HCT116 (cell line): Measurements from ENCODE around the gene MDFI. TPM values are rescaled to one million over a fixed set of nuclear protein-coding genes. Genes with fewer than 3 reads are reported as not detected.
A peak's percentile ranks its signal among the peaks of the same experiment; 100 is the strongest.

ENCODE experiments used
- ATAC-seq: fragments of 200-7000 bp; cut with Tn5 transposase; 2 replicates; pipeline ENCODE4 v1.9.1; 2020; ENCODE audit warnings: mild to moderate bottlenecking, moderate library complexity
- BruUV-seq: library from RNA; stranded (reverse); fragments of 400-500 nt; replicated peaks from 2 replicates; lab custom pipeline; 2021; lab: Mats Ljungman, UMichigan
- CTCF ChIA-PET: fragments of 300-600 bp; sonication (Branson Sonifier 250); formaldehyde crosslinking; loops from one replicate; lab custom pipeline; 2021; ENCODE audit warnings: antibody characterized with exemption; lab: Charles Lee
- POLR2A ChIA-PET: fragments of 300-600, 350-600 bp; sonication (Branson Sonifier 250); formaldehyde crosslinking; loops from one replicate; lab custom pipeline; 2021; ENCODE audit warnings: antibody characterized with exemption; lab: Charles Lee
- RAD21 ChIA-PET, 2 experiments: fragments of 300-600 bp; sonication (Branson Sonifier 250); formaldehyde crosslinking; loops; one replicate each; lab custom pipeline; 2023; ENCODE audit warnings: low total read pairs in 2 of 2; ENCODE audit not compliant: uncharacterized antibody in 2 of 2, unreplicated experiment in 2 of 2, low non-redundant PET in 1 of 2; lab: Charles Lee
- DNase-seq: peaks from one replicate; pipeline ENCODE4 v3.0.0-alpha.2; 2010; ENCODE audit warnings: low read depth, low spot score
- H2AFZ ChIP-seq: fragments of 200-600 bp; shearing (Covaris generic), sonication (generic); 2 replicates; pipeline ENCODE4 v1.6.1; 2017; ENCODE audit warnings: low read depth, mixed run types, mixed read lengths, antibody characterized with exemption, low read length; ENCODE audit not compliant: poor library complexity, severe bottlenecking
- H3K27ac ChIP-seq: 2 replicates; pipeline ENCODE4 v1.5.1; 2012; ENCODE audit warnings: low read depth, low read length
- H3K27me3 ChIP-seq: fragments of 200-600 bp; sonication (generic); 2 replicates; pipeline ENCODE4 v1.6.1; 2016; ENCODE audit warnings: mixed run types, low read length, mixed read lengths; ENCODE audit not compliant: insufficient read depth
- H3K36me3 ChIP-seq, 2 experiments: fragments of 200-500 bp in 1 of 2; fragments of 200-600 bp in 1 of 2; sonication (Bioruptor generic) in 1 of 2; sonication (generic) in 1 of 2; 2 replicates each; pipeline versions ENCODE4 v1.5.1 to v1.6.1; 2014 to 2016; ENCODE audit warnings: low read length in 2 of 2, inconsistent platforms in 1 of 2, mixed read lengths in 1 of 2, mixed run types in 1 of 2; ENCODE audit not compliant: insufficient read depth in 2 of 2, control insufficient read depth in 1 of 2
- H3K4me1 ChIP-seq, 2 experiments: fragments of 200-600 bp in 1 of 2; sonication (generic) in 1 of 2; 2 replicates each; pipeline versions ENCODE4 v1.5.1 to v1.6.1; 2012 to 2017; ENCODE audit warnings: low read length in 2 of 2, inconsistent platforms in 1 of 2, mild to moderate bottlenecking in 1 of 2, mixed read lengths in 1 of 2, mixed run types in 1 of 2, moderate library complexity in 1 of 2; ENCODE audit not compliant: insufficient read depth in 2 of 2, control insufficient read depth in 1 of 2
- H3K4me2 ChIP-seq: fragments of 200-600 bp; sonication (generic); 2 replicates; pipeline ENCODE4 v1.6.1; 2017; ENCODE audit warnings: mixed run types, low read length, mixed read lengths
- H3K4me3 ChIP-seq, 2 experiments: fragments of 200-600 bp in 1 of 2; sonication (generic) in 1 of 2; replicated peaks in 1 of 2; 2 replicates each; pipeline ENCODE4 v1.5.1; 2011 to 2016; ENCODE audit warnings: low read length in 2 of 2, control low read depth in 1 of 2, low read depth in 1 of 2, mild to moderate bottlenecking in 1 of 2, mixed read lengths in 1 of 2, mixed run types in 1 of 2
- H3K79me2 ChIP-seq: fragments of 200-600 bp; sonication (generic); 2 replicates; pipeline ENCODE4 v1.6.1; 2017; ENCODE audit warnings: mild to moderate bottlenecking, mixed run types, low read length, moderate library complexity, mixed read lengths; ENCODE audit not compliant: insufficient read depth
- H3K9ac ChIP-seq: fragments of 200-600 bp; sonication (generic); 2 replicates; pipeline ENCODE4 v1.6.1; 2016; ENCODE audit warnings: low read length, mixed read lengths
- H3K9me2 ChIP-seq: fragments of 200-600 bp; sonication (generic), shearing (Covaris generic); 2 replicates; pipeline ENCODE4 v1.6.1; 2017; ENCODE audit warnings: mixed run types, mild to moderate bottlenecking, moderate library complexity; ENCODE audit not compliant: insufficient read depth
- H3K9me3 ChIP-seq, 2 experiments: fragments of 200-500 bp in 1 of 2; fragments of 200-600 bp in 1 of 2; sonication (Bioruptor generic) in 1 of 2; sonication (generic) in 1 of 2; 2 replicates each; pipeline ENCODE4 v1.6.1; 2014 to 2017; ENCODE audit warnings: low read length in 2 of 2, mixed read lengths in 2 of 2, inconsistent platforms in 1 of 2, low read depth in 1 of 2, mild to moderate bottlenecking in 1 of 2, mixed run types in 1 of 2, moderate library complexity in 1 of 2; ENCODE audit not compliant: control insufficient read depth in 1 of 2, insufficient read depth in 1 of 2
- H4K20me1 ChIP-seq: fragments of 200-600 bp; sonication (generic), shearing (Covaris generic); 2 replicates; pipeline ENCODE4 v1.6.1; 2017; ENCODE audit warnings: mixed run types, mild to moderate bottlenecking, moderate library complexity; ENCODE audit not compliant: insufficient read depth
- CBX3 ChIP-seq: IDR thresholded peaks from 2 replicates; pipeline ENCODE4 v1.6.1; 2012; ENCODE audit warnings: low read depth
- ELF1 ChIP-seq: IDR thresholded peaks from 2 replicates; pipeline ENCODE4 v1.6.1; 2012; ENCODE audit warnings: low read depth, borderline replicate concordance
- EZH2 ChIP-seq: fragments of 200-600 bp; sonication (generic); IDR thresholded peaks from 2 replicates; pipeline ENCODE4 v1.6.1; 2017; ENCODE audit warnings: antibody characterized with exemption, mixed run types
- EZH2phosphoT487 ChIP-seq: fragments of 200-600 bp; IDR thresholded peaks from 2 replicates; pipeline ENCODE4 v1.6.1; 2018; ENCODE audit warnings: antibody characterized with exemption, borderline replicate concordance
- POLR2AphosphoS5 ChIP-seq: IDR thresholded peaks from 2 replicates; pipeline ENCODE4 v1.6.1; 2011; ENCODE audit warnings: mild to moderate bottlenecking, low read depth, low read length, moderate library complexity
- SP1 ChIP-seq: IDR thresholded peaks from 2 replicates; pipeline ENCODE4 v1.6.1; 2012; ENCODE audit warnings: low read depth
- SRF ChIP-seq: IDR thresholded peaks from 2 replicates; pipeline ENCODE4 v1.6.1; 2012; ENCODE audit warnings: low read depth
- TCF7L2 ChIP-seq: IDR thresholded peaks from 2 replicates; pipeline ENCODE4 v1.7.0; 2011; ENCODE audit warnings: borderline replicate concordance, inconsistent platforms; ENCODE audit not compliant: insufficient read depth, insufficient read length; ENCODE audit errors: extremely low read depth
- YY1 ChIP-seq: IDR thresholded peaks from 2 replicates; pipeline ENCODE4 v1.6.1; 2011; ENCODE audit warnings: low read length, low read depth, moderate library complexity, mild to moderate bottlenecking; ENCODE audit not compliant: insufficient replicate concordance; ENCODE audit errors: extremely low read depth
- intact Hi-C: fragments of 100-400 bp; cut with micrococcal nuclease; formaldehyde crosslinking; loops from 2 replicates; pipeline ENCODE4 v1.10.0; 2022
- total RNA-seq: library from RNA; stranded (reverse); gene quantifications from one replicate; pipeline ENCODE4 v1.2.1, GENCODE V29; 2021; ENCODE audit not compliant: unreplicated experiment

MDFI gene
- total RNA-seq, 1 experiment from 2014 or later: 35.5 TPM

- RAD21 ChIA-PET: no interaction called here
- Histone ChIP-seq H3K4me1 (peaks cover 5 to 14% of the 10 kb centered on the region in 2 experiments; a peak in 3 of 4 replicates), H3K4me2 (no peak overlapping the region), H2AFZ (no peak overlapping the region), H3K4me3 (no peak overlapping the region), H4K20me1 (no peaks in the 10 kb centered on the region), H3K9ac (no peak overlapping the region), H3K36me3 (no peaks in the 10 kb centered on the region), H3K27me3 (no peaks in the 10 kb centered on the region), H3K9me2 (no peaks in the 10 kb centered on the region), H3K79me2 (no peaks in the 10 kb centered on the region), H3K9me3 (no peaks in the 10 kb centered on the region), H3K27ac (no peak overlapping the region)
- intact Hi-C loops: no loop called here
- POLR2A ChIA-PET: no interaction called here
- no TSS peak for BruUV-seq
- TF ChIP-seq EZH2phosphoT487: no peak
- no peak for TF ChIP-seq TCF7L2
- no peak for TF ChIP-seq CBX3
- TF ChIP-seq SP1: no peak
- no peak for TF ChIP-seq SRF
- TF ChIP-seq EZH2: no peak
- no peak for TF ChIP-seq ELF1
- no peak for TF ChIP-seq POLR2AphosphoS5
- no peak for TF ChIP-seq YY1
- DNase-seq: no peak
- 0 out of 2 replicates have a peak, but pooled peaks have one; percentile 21 for ATAC-seq
- CTCF ChIA-PET: interaction anchor here (1.0 to 4.3 kb wide), 3 partner anchors 12 to 40 kb away, joined by 3 to 19 read pairs (median 4); no protein-coding TSS in a partner anchor
These were observed 55.3 kb downstream of the MDFI start for GRCh38 chr6:41693281-41694240.
